Sigmoid colon (tissue), 7 donors: Measurements from ENCODE around the gene PRG3. TPM values are rescaled to one million over a fixed set of nuclear protein-coding genes. Genes with fewer than 3 reads are reported as not detected.
A peak's percentile ranks its signal among the peaks of the same experiment; 100 is the strongest.

Source experiments
- DNase-seq: peaks from one replicate; pipeline ENCODE4 v3.0.0-alpha.2; 2019
- H3K27ac ChIP-seq, 4 donors: fragments of 200-600 bp; sonication (generic); one replicate each; pipeline ENCODE4 v1.5.1; 2016 to 2019; ENCODE audit warnings: mild to moderate bottlenecking in 1 of 4
- H3K27me3 ChIP-seq, 3 donors: fragments of 200-600 bp; sonication (generic); one replicate each; pipeline ENCODE4 v1.5.1; 2019; ENCODE audit warnings: mild to moderate bottlenecking in 1 of 3
- H3K36me3 ChIP-seq, 4 donors: fragments of 200-600 bp; sonication (generic); one replicate each; pipeline ENCODE4 v1.5.1; 2016 to 2019
- H3K4me1 ChIP-seq, 4 donors: fragments of 200-600 bp; sonication (generic); one replicate each; pipeline ENCODE4 v1.5.1; 2017 to 2019
- H3K4me3 ChIP-seq, 4 donors: fragments of 200-600 bp; sonication (generic); one replicate each; pipeline ENCODE4 v1.5.1; 2017 to 2019; ENCODE audit warnings: mild to moderate bottlenecking in 2 of 4, moderate library complexity in 1 of 4
- H3K9me3 ChIP-seq, 4 donors: fragments of 200-600 bp in 3 of 4; sonication (generic) in 3 of 4; one replicate each; pipeline versions ENCODE4 v1.5.1 to v1.6.1; 2013 to 2019
- EP300 ChIP-seq, 4 donors: sonication (generic); formaldehyde crosslinking; IDR thresholded peaks; one replicate each; pipeline ENCODE4 v1.6.1; 2017; ENCODE audit warnings: antibody characterized with exemption in 4 of 4
- POLR2A ChIP-seq, 2 donors: fragments of 450-650 bp; IDR thresholded peaks; one replicate each; pipeline ENCODE4 v1.6.1; 2016; ENCODE audit warnings: antibody characterized with exemption in 2 of 2, mild to moderate bottlenecking in 2 of 2, moderate library complexity in 2 of 2
- POLR2AphosphoS5 ChIP-seq, 4 donors: sonication (generic); formaldehyde crosslinking; IDR thresholded peaks; one replicate each; pipeline ENCODE4 v1.6.1; 2017; ENCODE audit warnings: antibody characterized with exemption in 4 of 4
- WGBS, 2 donors: extraction: QIAGEN DNeasy Blood & Tissue Kit; methylation state at CpG; one replicate each; pipeline ENCODE4 v1.1.7; 2013; 5-methylcytosine and 5-hydroxymethylcytosine counted together
- intact Hi-C: fragments of 100-400 bp; cut with DNase I; formaldehyde crosslinking; loops from one replicate; pipeline ENCODE4 v1.15.1; 2023
- polyA plus RNA-seq, 3 donors: library from polyadenylated mRNA; stranded (reverse); fragments of 200-250 nt; gene quantifications; one replicate each; pipeline ENCODE4 v1.2.3, GENCODE V29; 2013
- total RNA-seq, 4 donors: library from RNA; depleted of rRNA; stranded (reverse); fragments of >200 nt; gene quantifications; one replicate each; pipeline ENCODE4 v1.1.0, GENCODE V29; 2016
- TF ChIP-seq, protein P1 (sequence below), 4 experiments: fragments of 450-650 bp in 3 of 4; fragments of 200-600 bp in 1 of 4; IDR thresholded peaks; one replicate each; pipeline ENCODE4 v1.5.1; 2016 to 2019; ENCODE audit warnings: antibody characterized with exemption in 4 of 4, mild to moderate bottlenecking in 3 of 4, moderate library complexity in 2 of 4
- donor health status: healthy with polysubstance abuse.
- donor health status: Bipolar disorder and iron deficiency.
- donor health status: healthy.

The PRG3 gene
- total and polyA plus RNA-seq, 7 donors, result not detected

DNA sequence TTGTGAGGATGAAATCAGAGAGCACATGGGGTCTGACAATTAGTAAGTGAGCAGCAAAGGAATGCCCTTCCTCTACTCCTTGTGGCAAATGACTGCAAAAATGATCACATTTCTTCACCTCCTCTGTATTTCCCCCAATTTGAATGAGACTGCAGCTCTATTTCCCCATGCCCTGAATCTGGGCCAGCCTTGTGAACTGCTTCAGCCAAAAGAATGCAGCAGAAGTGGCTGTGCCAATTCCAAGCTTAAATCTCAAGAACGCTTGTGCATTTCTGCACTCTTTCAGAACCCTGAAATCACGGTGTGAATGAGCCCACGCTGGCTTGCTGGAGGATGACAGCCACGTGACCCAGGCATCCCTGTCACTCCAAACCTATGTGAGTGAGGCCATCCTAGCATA lies 36.1 kb upstream of the PRG3 start:
- no peaks in the 10 kb centered on the region for H3K27me3 ChIP-seq
- TF ChIP-seq POLR2A (IDR thresholded peaks at IDR 0.05) (no peak), EP300 (IDR thresholded peaks at IDR 0.05) (no peak), POLR2AphosphoS5 (IDR thresholded peaks at IDR 0.05) (no peak)
- TF ChIP-seq, protein P1, sequence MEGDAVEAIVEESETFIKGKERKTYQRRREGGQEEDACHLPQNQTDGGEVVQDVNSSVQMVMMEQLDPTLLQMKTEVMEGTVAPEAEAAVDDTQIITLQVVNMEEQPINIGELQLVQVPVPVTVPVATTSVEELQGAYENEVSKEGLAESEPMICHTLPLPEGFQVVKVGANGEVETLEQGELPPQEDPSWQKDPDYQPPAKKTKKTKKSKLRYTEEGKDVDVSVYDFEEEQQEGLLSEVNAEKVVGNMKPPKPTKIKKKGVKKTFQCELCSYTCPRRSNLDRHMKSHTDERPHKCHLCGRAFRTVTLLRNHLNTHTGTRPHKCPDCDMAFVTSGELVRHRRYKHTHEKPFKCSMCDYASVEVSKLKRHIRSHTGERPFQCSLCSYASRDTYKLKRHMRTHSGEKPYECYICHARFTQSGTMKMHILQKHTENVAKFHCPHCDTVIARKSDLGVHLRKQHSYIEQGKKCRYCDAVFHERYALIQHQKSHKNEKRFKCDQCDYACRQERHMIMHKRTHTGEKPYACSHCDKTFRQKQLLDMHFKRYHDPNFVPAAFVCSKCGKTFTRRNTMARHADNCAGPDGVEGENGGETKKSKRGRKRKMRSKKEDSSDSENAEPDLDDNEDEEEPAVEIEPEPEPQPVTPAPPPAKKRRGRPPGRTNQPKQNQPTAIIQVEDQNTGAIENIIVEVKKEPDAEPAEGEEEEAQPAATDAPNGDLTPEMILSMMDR (IDR thresholded peaks at IDR 0.05), result no peak
- no peak overlapping the region for H3K4me3 ChIP-seq
- H3K9me3 ChIP-seq, result no peaks in the 10 kb centered on the region
- no peak overlapping the region for H3K27ac ChIP-seq
- H3K4me1 ChIP-seq, result peaks cover 0 to 10% (median 3%) of the 10 kb centered on the region in 4 donors
- peak; percentile 70 for DNase-seq
- intact Hi-C loops, result no loop called here
- WGBS, 2 donors, result 82 to 86% methylated on average over 4 of the region's 4 CpGs
- peaks cover 11 to 82% (median 20%) of the 10 kb centered on the region in 4 donors for H3K36me3 ChIP-seq

DNA sequence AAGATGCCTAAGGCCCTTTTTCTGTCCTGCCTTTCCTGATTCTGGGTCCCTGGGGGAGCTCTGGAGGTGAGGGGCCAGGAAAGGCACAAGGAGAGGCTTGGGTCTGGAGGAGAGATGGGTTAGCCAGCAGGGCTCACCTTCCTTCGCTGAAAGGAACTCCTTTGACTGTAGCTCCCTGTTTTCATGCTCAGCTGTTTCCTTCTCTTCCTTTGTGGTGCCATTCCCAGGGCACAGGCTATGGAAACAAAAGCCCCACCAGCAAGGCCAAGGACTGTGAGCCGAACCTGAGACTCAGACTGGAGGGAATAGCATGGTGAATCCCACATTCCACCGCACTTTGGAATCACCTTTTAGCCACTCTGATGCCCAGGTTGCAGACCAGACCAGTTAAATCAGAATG lies 35.5 kb upstream of the PRG3 start:
- Histone ChIP-seq H3K4me3 (no peak overlapping the region), H3K36me3 (peaks cover 11 to 89% (median 20%) of the 10 kb centered on the region in 4 donors), H3K9me3 (no peaks in the 10 kb centered on the region), H3K27ac (no peak overlapping the region), H3K4me1 (peaks cover 0 to 10% (median 3%) of the 10 kb centered on the region in 4 donors), H3K27me3 (no peaks in the 10 kb centered on the region)
- DNase-seq, result no peak
- intact Hi-C loops, result no loop called here
- WGBS, 2 donors, result 90 to 95% methylated on average over 3 of the region's 3 CpGs
- TF ChIP-seq, protein P1 (IDR thresholded peaks at IDR 0.05), result no peak
- TF ChIP-seq EP300 (IDR thresholded peaks at IDR 0.05), result no peak
- no peak for TF ChIP-seq POLR2A (IDR thresholded peaks at IDR 0.05)
- no peak for TF ChIP-seq POLR2AphosphoS5 (IDR thresholded peaks at IDR 0.05)

DNA sequence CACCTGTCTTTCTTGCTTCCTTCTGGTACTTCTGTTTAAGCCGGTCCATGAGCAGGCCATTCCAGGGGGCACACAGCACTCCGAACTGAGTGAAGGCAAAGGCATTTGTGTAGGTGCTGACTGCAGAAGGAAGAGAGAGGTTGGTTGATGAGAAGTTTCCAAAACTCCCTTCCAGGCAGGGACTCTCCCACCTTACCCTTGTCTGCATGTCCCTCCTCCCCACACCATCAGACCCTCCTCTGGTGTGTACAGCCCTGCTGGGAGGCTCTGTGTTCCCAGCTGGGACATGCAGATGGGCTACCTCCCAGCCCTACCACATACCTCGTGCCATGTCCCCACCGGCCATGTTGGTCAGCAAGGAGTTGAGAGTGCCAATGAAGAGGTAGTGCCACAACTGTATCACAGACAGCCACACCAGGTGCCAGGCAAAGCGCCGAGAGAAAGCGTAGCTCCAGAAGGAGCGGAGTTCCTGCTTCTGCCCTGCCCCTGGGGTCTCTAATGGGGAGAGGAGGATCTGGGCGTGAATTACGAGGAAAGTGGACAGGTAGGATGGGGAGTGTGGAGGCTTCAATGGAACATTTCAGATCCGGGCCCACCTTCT lies 33.8 kb upstream of the PRG3 start:
- Histone ChIP-seq H3K4me3 (no peak overlapping the region), H3K36me3 (peaks cover 11 to 91% (median 22%) of the 10 kb centered on the region in 4 donors), H3K9me3 (no peaks in the 10 kb centered on the region), H3K27ac (no peak overlapping the region), H3K4me1 (peaks cover 0 to 10% (median 3%) of the 10 kb centered on the region in 4 donors), H3K27me3 (no peaks in the 10 kb centered on the region)
- 95 to 97% methylated on average over 11 of the region's 11 CpGs for WGBS, 2 donors
- no peak for DNase-seq
- TF ChIP-seq, protein P1 (IDR thresholded peaks at IDR 0.05), result no peak
- TF ChIP-seq POLR2AphosphoS5 (IDR thresholded peaks at IDR 0.05), result no peak
- no peak for TF ChIP-seq EP300 (IDR thresholded peaks at IDR 0.05)
- TF ChIP-seq POLR2A (IDR thresholded peaks at IDR 0.05), result no peak
- intact Hi-C loops, result no loop called here

DNA sequence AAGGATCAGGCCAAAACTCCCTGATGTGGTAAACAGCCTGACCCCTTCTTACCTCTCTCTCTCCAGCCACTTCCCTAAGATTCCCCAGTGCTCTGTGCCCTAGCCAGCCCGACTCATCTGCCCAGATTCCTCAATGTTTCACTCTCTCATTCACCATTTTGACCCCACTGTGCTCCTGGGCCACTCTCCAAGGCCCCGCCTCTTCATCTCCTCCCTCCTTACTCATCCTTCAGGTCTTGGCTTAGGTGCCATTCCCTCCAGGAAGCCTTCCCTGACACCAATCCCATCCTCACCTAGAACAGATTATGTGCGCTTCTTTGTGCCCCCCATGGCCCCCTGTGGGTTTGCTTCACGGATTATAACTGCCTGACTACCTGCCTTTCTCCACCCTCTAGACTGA lies 32.7 kb upstream of the PRG3 start:
- H3K36me3 ChIP-seq, result peaks cover 16 to 96% (median 27%) of the 10 kb centered on the region in 4 donors
- no peaks in the 10 kb centered on the region for H3K9me3 ChIP-seq
- no peak overlapping the region for H3K4me3 ChIP-seq
- 91 to 95% methylated on average over 4 of the region's 4 CpGs for WGBS, 2 donors
- H3K4me1 ChIP-seq, result peaks cover 0 to 10% (median 3%) of the 10 kb centered on the region in 4 donors
- intact Hi-C loops, result no loop called here
- TF ChIP-seq EP300 (IDR thresholded peaks at IDR 0.05) (no peak), POLR2A (IDR thresholded peaks at IDR 0.05) (no peak), POLR2AphosphoS5 (IDR thresholded peaks at IDR 0.05) (no peak)
- TF ChIP-seq, protein P1 (IDR thresholded peaks at IDR 0.05), result no peak
- no peak overlapping the region for H3K27ac ChIP-seq
- H3K27me3 ChIP-seq, result no peaks in the 10 kb centered on the region
- DNase-seq, result no peak

DNA sequence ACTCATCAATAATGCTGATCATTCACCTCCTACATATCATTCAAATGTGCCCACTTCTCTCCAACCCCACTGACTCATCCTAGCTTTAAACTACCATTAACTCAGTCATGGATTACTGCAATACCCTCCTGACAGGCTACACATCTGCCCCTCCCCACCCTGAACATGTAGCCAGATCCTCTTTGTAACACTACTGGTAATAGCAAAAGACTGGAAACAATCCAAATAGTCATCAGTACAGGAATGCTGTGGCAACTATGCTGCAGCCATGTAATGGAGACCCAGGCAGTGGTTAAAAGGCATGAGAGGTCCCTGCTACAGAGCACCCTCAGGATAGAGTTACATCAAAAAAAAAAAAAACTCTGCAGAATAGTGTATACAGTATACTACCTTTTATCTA lies 29.3 kb upstream of the PRG3 start:
- intact Hi-C loops, result no loop called here
- no peak for DNase-seq
- TF ChIP-seq, protein P1 (IDR thresholded peaks at IDR 0.05), result no peak
- TF ChIP-seq EP300 (IDR thresholded peaks at IDR 0.05) (no peak), POLR2A (IDR thresholded peaks at IDR 0.05) (no peak), POLR2AphosphoS5 (IDR thresholded peaks at IDR 0.05) (no peak)
- no peaks in the 10 kb centered on the region for H3K27me3 ChIP-seq
- no peaks in the 10 kb centered on the region for H3K4me1 ChIP-seq
- H3K27ac ChIP-seq, result no peak overlapping the region
- H3K9me3 ChIP-seq, result no peaks in the 10 kb centered on the region
- no peak overlapping the region for H3K4me3 ChIP-seq
- H3K36me3 ChIP-seq, result peaks cover 9 to 86% (median 33%) of the 10 kb centered on the region in 4 donors
